Skeletal muscle tissue (tissue), 4 donors: Measurements from ENCODE around the gene HDDC3. TPM values are rescaled to one million over a fixed set of nuclear protein-coding genes. Genes with fewer than 3 reads are reported as not detected.
"Not testable (repeated sequence)": the region's sequence is repeated elsewhere in the genome, so short reads cannot be mapped to it uniquely, and the experiment has no call there.

ENCODE experiments used
- H3K27ac ChIP-seq: one replicate; pipeline ENCODE4 v1.7.0; 2013; ENCODE audit warnings: mild to moderate bottlenecking, low read depth, low read length, inconsistent platforms
- H3K27me3 ChIP-seq, 3 donors: one replicate each; pipeline ENCODE4 v1.7.0; 2013; ENCODE audit warnings: low read length in 3 of 3; ENCODE audit not compliant: control insufficient read depth in 3 of 3, insufficient read depth in 3 of 3
- H3K36me3 ChIP-seq, 3 donors: one replicate each; pipeline ENCODE4 v1.7.0; 2013; ENCODE audit warnings: low read length in 3 of 3; ENCODE audit not compliant: control insufficient read depth in 3 of 3, insufficient read depth in 3 of 3
- H3K4me1 ChIP-seq, 3 donors: one replicate each; pipeline ENCODE4 v1.7.0; 2013; ENCODE audit warnings: low read length in 3 of 3, mild to moderate bottlenecking in 3 of 3; ENCODE audit not compliant: control insufficient read depth in 3 of 3, insufficient read depth in 3 of 3
- H3K4me3 ChIP-seq, 3 donors: one replicate each; pipeline ENCODE4 v1.7.0; 2013; ENCODE audit warnings: low read length in 3 of 3
- H3K9ac ChIP-seq, 3 donors: one replicate each; pipeline ENCODE4 v1.7.0; 2013; ENCODE audit warnings: low read length in 3 of 3, mild to moderate bottlenecking in 3 of 3, moderate library complexity in 2 of 3, low read depth in 1 of 3
- H3K9me3 ChIP-seq, 3 donors: one replicate each; pipeline ENCODE4 v1.7.0; 2013; ENCODE audit warnings: low read length in 3 of 3; ENCODE audit not compliant: control insufficient read depth in 3 of 3
- total RNA-seq: library from RNA; depleted of rRNA; stranded (reverse); fragments of >200 nt; gene quantifications from one replicate; pipeline ENCODE4 v1.2.3, GENCODE V29; 2014
- donor health status: Osteomylitis.

The HDDC3 gene
- total RNA-seq, 1 donor from 2014 or later: 5.7 TPM

GRCh38 chr15:90905306-90906180, 26.8 kb downstream of the HDDC3 start:
- Histone ChIP-seq H3K9ac (peak overlapping the region in 1 of 3 donors; percentile 66), H3K27ac (no peak overlapping the region), H3K4me3 (no peak overlapping the region), H3K4me1 (peaks cover 15 to 36% (median 25%) of the 10 kb centered on the region in 3 donors), H3K9me3 (no peaks in the 10 kb centered on the region), H3K36me3 (peaks cover 46 to 55% (median 51%) of the 10 kb centered on the region in 3 donors), H3K27me3 (no peaks in the 10 kb centered on the region)

GRCh38 chr15:90904746-90905145, 27.6 kb downstream of the HDDC3 start:
- no peak overlapping the region for H3K4me3 ChIP-seq
- H3K36me3 ChIP-seq: peaks cover 38 to 47% (median 43%) of the 10 kb centered on the region in 3 donors
- H3K27ac ChIP-seq: no peak overlapping the region
- H3K9ac ChIP-seq: no peak overlapping the region
- H3K27me3 ChIP-seq: no peaks in the 10 kb centered on the region
- no peaks in the 10 kb centered on the region for H3K9me3 ChIP-seq
- peaks cover 15 to 36% (median 25%) of the 10 kb centered on the region in 3 donors for H3K4me1 ChIP-seq

GRCh38 chr15:90903733-90904536, 28.4 kb downstream of the HDDC3 start:
- Histone ChIP-seq H3K9ac (peak overlapping the region; percentile 76 to 92 (median 84)), H3K27ac (peak overlapping the region; percentile 85), H3K4me3 (peak overlapping the region; percentile 80 to 93 (median 92)), H3K27me3 (no peaks in the 10 kb centered on the region), H3K9me3 (no peaks in the 10 kb centered on the region), H3K4me1 (peaks cover 15 to 36% (median 25%) of the 10 kb centered on the region in 3 donors), H3K36me3 (peaks cover 33 to 39% (median 38%) of the 10 kb centered on the region in 3 donors)

GRCh38 chr15:90902840-90903732, 29.3 kb downstream of the HDDC3 start, which contains the start of gene MAN2A2:
Gene MAN2A2, plus strand, starts transcription at chr15:90903302. Its CDS starts 906 bp downstream, at chr15:90904208.
- H3K9ac ChIP-seq: peak within 1 kb of the TSS; percentile 84 to 92 (median 89)
- no peaks in the 10 kb centered on the region for H3K27me3 ChIP-seq
- peak within 1 kb of the TSS; percentile 85 for H3K27ac ChIP-seq
- H3K36me3 ChIP-seq: peaks cover 30 to 34% (median 34%) of the 10 kb centered on the region in 3 donors
- no peaks in the 10 kb centered on the region for H3K9me3 ChIP-seq
- peak within 1 kb of the TSS; percentile 85 to 93 (median 92) for H3K4me3 ChIP-seq
- H3K4me1 ChIP-seq: peaks cover 15 to 36% (median 25%) of the 10 kb centered on the region in 3 donors

- Histone ChIP-seq H3K4me3 (peak overlapping the region; percentile 85 to 93 (median 92)), H3K4me1 (peaks cover 15 to 33% (median 24%) of the 10 kb centered on the region in 3 donors), H3K27ac (peak overlapping the region; percentile 81), H3K9me3 (no peaks in the 10 kb centered on the region), H3K36me3 (peaks cover 25 to 26% (median 25%) of the 10 kb centered on the region in 3 donors), H3K9ac (peak overlapping the region; percentile 84 to 92 (median 89)), H3K27me3 (no peaks in the 10 kb centered on the region)
These were observed 30.1 kb downstream of the HDDC3 start for GRCh38 chr15:90902040-90902839.

GRCh38 chr15:90901175-90902039, 30.9 kb downstream of the HDDC3 start:
- Histone ChIP-seq H3K9ac (peak overlapping the region; percentile 47 to 92 (median 84)), H3K27me3 (no peaks in the 10 kb centered on the region), H3K4me1 (peaks cover 15 to 30% (median 24%) of the 10 kb centered on the region in 3 donors), H3K27ac (peak overlapping the region; percentile 81), H3K36me3 (peaks cover 16 to 18% (median 17%) of the 10 kb centered on the region in 3 donors), H3K4me3 (peak overlapping the region in 1 of 3 donors; percentile 93), H3K9me3 (no peaks in the 10 kb centered on the region)

GRCh38 chr15:90897131-90897655, 35.2 kb downstream of the HDDC3 start:
- H3K9ac ChIP-seq, H3K4me3 ChIP-seq, H3K9me3 ChIP-seq, H3K27me3 ChIP-seq, H3K27ac ChIP-seq: not testable (repeated sequence)
- Histone ChIP-seq H3K36me3 (peaks cover 7 to 28% (median 12%) of the 10 kb centered on the region in 3 donors), H3K4me1 (peaks cover 6 to 11% (median 9%) of the 10 kb centered on the region in 3 donors)

GRCh38 chr15:90895571-90896117, 36.7 kb downstream of the HDDC3 start:
- H3K27me3 ChIP-seq: no peaks in the 10 kb centered on the region
- H3K4me3 ChIP-seq: no peak overlapping the region
- H3K27ac ChIP-seq: no peak overlapping the region
- no peak overlapping the region for H3K9ac ChIP-seq
- no peaks in the 10 kb centered on the region for H3K9me3 ChIP-seq
- H3K4me1 ChIP-seq: peaks cover 0 to 4% (median 2%) of the 10 kb centered on the region in 3 donors
- peaks cover 20 to 42% (median 20%) of the 10 kb centered on the region in 3 donors for H3K36me3 ChIP-seq
